OCI-M2 (cell line): ENCODE results near the gene CPLX1.
"Not testable (repeated sequence)": the region's sequence is repeated elsewhere in the genome, so short reads cannot be mapped to it uniquely, and the experiment has no call there.

ENCODE experiments used
- DNase-seq: peaks from one replicate; lab custom pipeline; 2025; ENCODE audit not compliant: unreplicated experiment; lab: John Stamatoyannopoulos, UW

Gene CPLX1

DNA sequence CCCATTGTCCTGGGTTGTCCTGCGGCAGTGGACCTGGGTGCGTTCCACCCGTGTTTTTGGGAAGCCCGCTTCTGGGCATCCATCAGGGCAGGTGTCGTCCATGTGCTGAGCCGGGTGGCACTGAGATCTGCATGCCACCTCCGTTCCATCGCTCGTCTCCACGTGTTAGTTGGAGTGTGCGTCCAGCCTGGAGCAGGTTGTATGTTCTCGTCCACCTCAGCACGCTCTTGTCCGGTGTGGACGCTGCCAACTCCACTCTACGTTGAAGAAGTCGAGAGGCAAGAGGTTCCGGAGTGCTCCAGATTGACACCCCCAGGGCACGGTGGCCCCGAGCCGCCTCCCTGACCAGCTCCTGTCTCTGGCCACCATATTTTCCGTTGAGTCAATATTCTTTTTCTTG, 86.4 kb downstream of the CPLX1 start:
- no peak for DNase-seq

DNA sequence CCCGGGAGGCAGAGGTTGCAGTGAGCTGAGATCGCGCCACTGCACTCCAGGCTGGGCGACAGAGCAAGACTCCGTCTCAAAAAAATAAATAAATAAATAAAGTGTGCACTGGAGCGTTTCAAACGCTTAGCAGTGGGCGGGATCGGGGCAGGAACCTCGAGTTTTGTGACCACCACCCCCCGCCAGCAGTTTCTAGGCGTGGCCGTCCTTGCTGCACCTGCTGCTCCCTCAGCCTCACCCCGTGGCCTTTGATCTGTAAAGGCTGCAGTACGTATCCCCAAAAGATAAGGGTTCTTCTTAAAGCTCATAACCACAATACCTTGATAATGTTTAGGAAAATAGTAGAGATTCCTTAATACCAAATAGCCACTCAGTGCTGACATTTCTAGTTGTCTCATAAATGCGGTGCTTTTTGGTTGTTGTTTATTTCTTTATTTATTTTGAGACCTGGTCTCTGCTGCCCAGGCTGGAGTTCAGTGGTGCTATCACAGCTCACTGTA, 87.1 kb downstream of the CPLX1 start:
- no peak for DNase-seq

DNA sequence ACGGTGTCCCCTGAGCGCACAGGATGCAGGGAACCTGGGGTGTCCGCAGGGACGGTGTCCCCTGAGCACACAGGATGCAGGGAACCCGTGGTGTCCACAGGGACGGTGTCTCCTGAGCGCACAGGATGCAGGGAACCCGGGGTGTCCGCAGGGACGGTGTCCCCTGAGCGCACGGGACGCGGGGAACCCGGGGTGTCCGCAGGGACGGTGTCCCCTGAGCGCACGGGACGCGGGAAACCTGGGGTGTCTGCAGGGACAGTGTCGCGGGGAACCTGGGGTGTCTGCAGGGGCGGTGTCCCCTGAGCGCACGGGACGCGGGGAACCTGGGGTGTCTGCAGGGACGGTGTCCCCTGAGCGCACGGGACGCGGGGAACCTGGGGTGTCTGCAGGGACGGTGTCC, 89.4 kb downstream of the CPLX1 start:
- not testable (repeated sequence) for DNase-seq

DNA sequence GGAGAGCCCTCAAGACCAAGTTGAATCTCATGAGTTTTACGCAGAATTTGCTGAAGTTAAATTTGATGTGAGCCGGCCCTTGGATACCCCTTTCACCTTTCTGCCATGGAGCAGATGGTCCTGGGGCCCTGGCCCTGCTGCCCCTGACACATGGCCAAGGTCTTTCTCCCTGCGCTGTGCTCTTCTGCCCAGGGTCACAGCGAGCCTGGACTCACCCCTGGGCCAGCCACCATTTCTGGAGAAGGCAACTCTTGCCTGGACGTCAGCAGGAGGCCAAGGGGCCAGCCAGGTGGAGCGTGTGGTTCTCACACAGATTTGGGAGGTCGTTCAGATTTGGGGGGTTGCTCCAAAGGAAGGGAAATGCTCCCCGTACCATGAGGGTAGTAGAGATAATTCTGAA, 90.3 kb downstream of the CPLX1 start:
- DNase-seq, result no peak
